HG03378 (cell line): ENCODE data around the gene NWD2.
A peak's percentile ranks its signal among the peaks of the same experiment; 100 is the strongest.
"Not testable (repeated sequence)": the region's sequence is repeated elsewhere in the genome, so short reads cannot be mapped to it uniquely, and the experiment has no call there.

Experiments
- ATAC-seq: cut with Tn5 transposase; IDR thresholded peaks from one replicate; pipeline ENCODE4 v1.9.1; 2021; ENCODE audit warnings: mild to moderate bottlenecking, moderate library complexity; ENCODE audit not compliant: unreplicated experiment

The NWD2 gene

GRCh38 chr4:37244583-37245390, at the start of gene NWD2:
TSS of gene NWD2 (plus strand) at chr4:37244743. CDS start at chr4:37245068, 325 bp downstream.
- ATAC-seq, result no peak

GRCh38 chr4:37197899-37198298, 46.6 kb upstream of the NWD2 start:
- no peak for ATAC-seq

GRCh38 chr4:37204740-37205139, 39.8 kb upstream of the NWD2 start:
- not testable (repeated sequence) for ATAC-seq

GRCh38 chr4:37216209-37216608, 28.3 kb upstream of the NWD2 start:
- no peak for ATAC-seq

- ATAC-seq, result no peak
These were observed 25.3 kb upstream of the NWD2 start for GRCh38 chr4:37219242-37219641.

GRCh38 chr4:37219990-37220389, 24.6 kb upstream of the NWD2 start:
- ATAC-seq, result no peak

- ATAC-seq, result no peak
These were observed 23.9 kb upstream of the NWD2 start for GRCh38 chr4:37220685-37221084.

GRCh38 chr4:37223732-37224131, 20.8 kb upstream of the NWD2 start:
- no peak for ATAC-seq

GRCh38 chr4:37224854-37225253, 19.7 kb upstream of the NWD2 start:
- no peak for ATAC-seq

GRCh38 chr4:37225778-37226177, 18.8 kb upstream of the NWD2 start:
- no peak for ATAC-seq

- ATAC-seq, result no peak
These were observed 12.2 kb upstream of the NWD2 start for GRCh38 chr4:37232315-37232714.

- peak; percentile 61 for ATAC-seq
These were observed 8.4 kb upstream of the NWD2 start for GRCh38 chr4:37236165-37236564.

- no peak for ATAC-seq
These were observed 2.9 kb upstream of the NWD2 start for GRCh38 chr4:37241647-37242046.

- no peak for ATAC-seq
These were observed 1.5 kb upstream of the NWD2 start for GRCh38 chr4:37243051-37243450.

GRCh38 chr4:37243722-37244582, 591 bp upstream of the NWD2 start:
- no peak for ATAC-seq

- ATAC-seq, result no peak
These were observed 930 bp downstream of the NWD2 start for GRCh38 chr4:37245391-37245954.

GRCh38 chr4:37246891-37247290, 2.3 kb downstream of the NWD2 start:
- no peak for ATAC-seq

- no peak for ATAC-seq
These were observed 13.7 kb downstream of the NWD2 start for GRCh38 chr4:37258221-37258620.

- no peak for ATAC-seq
These were observed 23.8 kb downstream of the NWD2 start for GRCh38 chr4:37268319-37268718.

GRCh38 chr4:37279121-37279520, 34.6 kb downstream of the NWD2 start:
- ATAC-seq, result no peak

GRCh38 chr4:37279894-37280592, 35.5 kb downstream of the NWD2 start:
- ATAC-seq, result no peak
